Hepatocyte (in vitro differentiated cells): ENCODE data around the gene LEO1.

Experiments used
- EZH2 ChIP-seq: fragments of 200-600 bp; sonication (generic); IDR thresholded peaks from 2 replicates; pipeline ENCODE4 v1.6.1; 2016; ENCODE audit warnings: antibody characterized with exemption, mild to moderate bottlenecking, borderline replicate concordance
- EZH2phosphoT487 ChIP-seq: fragments of 200-600 bp; sonication (generic); IDR thresholded peaks from one replicate; pipeline ENCODE4 v1.6.1; 2018; ENCODE audit warnings: antibody characterized with exemption, mild to moderate bottlenecking, low read depth, moderate library complexity; ENCODE audit not compliant: unreplicated experiment, severe bottlenecking
- TF ChIP-seq, protein P1 (sequence below): fragments of 200-600 bp; sonication (generic); IDR thresholded peaks from 2 replicates; pipeline ENCODE4 v1.5.1; 2016; ENCODE audit warnings: antibody characterized with exemption, mild to moderate bottlenecking; ENCODE audit not compliant: poor library complexity

DNA sequence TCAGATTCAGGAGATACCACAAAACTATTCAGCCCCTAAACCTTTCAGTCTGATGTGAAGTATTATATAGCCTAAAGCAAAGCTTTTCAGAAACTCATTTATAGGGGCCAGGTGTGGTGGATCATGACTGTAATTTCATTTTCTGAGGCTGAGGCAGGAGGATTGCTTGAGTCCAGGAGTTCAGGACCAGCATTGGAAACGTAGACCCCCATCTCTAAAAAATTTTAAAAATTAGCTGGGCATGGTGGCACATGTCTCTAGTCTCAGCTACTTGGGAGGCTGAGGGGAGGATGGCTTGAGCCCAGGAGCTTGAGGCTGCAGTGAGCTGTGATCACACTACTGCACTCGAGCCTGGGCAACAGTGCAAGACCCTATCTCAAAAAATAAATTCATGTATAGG lies 82.1 kb downstream of the LEO1 start:
- TF ChIP-seq EZH2 (no peak), EZH2phosphoT487 (no peak)
- TF ChIP-seq, protein P1, sequence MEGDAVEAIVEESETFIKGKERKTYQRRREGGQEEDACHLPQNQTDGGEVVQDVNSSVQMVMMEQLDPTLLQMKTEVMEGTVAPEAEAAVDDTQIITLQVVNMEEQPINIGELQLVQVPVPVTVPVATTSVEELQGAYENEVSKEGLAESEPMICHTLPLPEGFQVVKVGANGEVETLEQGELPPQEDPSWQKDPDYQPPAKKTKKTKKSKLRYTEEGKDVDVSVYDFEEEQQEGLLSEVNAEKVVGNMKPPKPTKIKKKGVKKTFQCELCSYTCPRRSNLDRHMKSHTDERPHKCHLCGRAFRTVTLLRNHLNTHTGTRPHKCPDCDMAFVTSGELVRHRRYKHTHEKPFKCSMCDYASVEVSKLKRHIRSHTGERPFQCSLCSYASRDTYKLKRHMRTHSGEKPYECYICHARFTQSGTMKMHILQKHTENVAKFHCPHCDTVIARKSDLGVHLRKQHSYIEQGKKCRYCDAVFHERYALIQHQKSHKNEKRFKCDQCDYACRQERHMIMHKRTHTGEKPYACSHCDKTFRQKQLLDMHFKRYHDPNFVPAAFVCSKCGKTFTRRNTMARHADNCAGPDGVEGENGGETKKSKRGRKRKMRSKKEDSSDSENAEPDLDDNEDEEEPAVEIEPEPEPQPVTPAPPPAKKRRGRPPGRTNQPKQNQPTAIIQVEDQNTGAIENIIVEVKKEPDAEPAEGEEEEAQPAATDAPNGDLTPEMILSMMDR, result no peak
